WTC11 (cell line): ENCODE results near the gene PLCB2. TPM values are rescaled to one million over a fixed set of nuclear protein-coding genes. Genes with fewer than 3 reads are reported as not detected.

Experiments used
- ATF2 ChIP-seq: sonication (generic); formaldehyde crosslinking; IDR thresholded peaks from 2 replicates; pipeline ENCODE4 v1.8.1; 2022; ENCODE audit warnings: low read depth, missing genetic modification reagents, borderline replicate concordance
- JAZF1 ChIP-seq: fragments of 250-450 bp; sonication (Bioruptor Pico); IDR thresholded peaks from 2 replicates; pipeline ENCODE4 v1.9.0; 2021; ENCODE audit warnings: moderate library complexity, mild to moderate bottlenecking, inconsistent platforms
- NR3C1 ChIP-seq: sonication (generic); formaldehyde crosslinking; conservative IDR thresholded peaks from 2 replicates; pipeline ENCODE4 v1.8.1; 2023; ENCODE audit warnings: low read depth, mild to moderate bottlenecking, missing genetic modification reagents
- SMAD4 ChIP-seq: sonication (generic); formaldehyde crosslinking; IDR thresholded peaks from 2 replicates; pipeline ENCODE4 v1.8.0; 2022; ENCODE audit warnings: mild to moderate bottlenecking, missing genetic modification reagents
- SOX15 ChIP-seq: fragments of 250-450 bp; sonication (Bioruptor Pico); IDR thresholded peaks from 2 replicates; pipeline ENCODE4 v1.9.0; 2021; ENCODE audit warnings: mild to moderate bottlenecking
- STAT6 ChIP-seq: sonication (generic); formaldehyde crosslinking; conservative IDR thresholded peaks from 2 replicates; pipeline ENCODE4 v1.8.1; 2023; ENCODE audit warnings: mild to moderate bottlenecking, low read depth, missing genetic modification reagents, moderate library complexity
- USF1 ChIP-seq: sonication (generic); formaldehyde crosslinking; IDR thresholded peaks from 2 replicates; pipeline ENCODE4 v1.8.0; 2022; ENCODE audit warnings: mild to moderate bottlenecking, missing genetic modification reagents
- USF2 ChIP-seq: sonication (generic); formaldehyde crosslinking; IDR thresholded peaks from 2 replicates; pipeline ENCODE4 v1.8.1; 2023; ENCODE audit warnings: mild to moderate bottlenecking, missing genetic modification reagents, moderate library complexity
- ZBTB43 ChIP-seq: sonication (generic); formaldehyde crosslinking; IDR thresholded peaks from 2 replicates; pipeline ENCODE4 v1.8.1; 2023; ENCODE audit warnings: mild to moderate bottlenecking, missing genetic modification reagents
- ZNF219 ChIP-seq: sonication (generic); formaldehyde crosslinking; IDR thresholded peaks from 2 replicates; pipeline ENCODE4 v1.8.0; 2023; ENCODE audit warnings: missing genetic modification reagents, mild to moderate bottlenecking, borderline replicate concordance
- ZNF671 ChIP-seq: fragments of 250-450 bp; sonication (Bioruptor Pico); IDR thresholded peaks from 2 replicates; pipeline ENCODE4 v1.8.0; 2021; ENCODE audit warnings: mild to moderate bottlenecking
- total RNA-seq: library from RNA; stranded (reverse); gene quantifications from 3 replicates; pipeline ENCODE4 v1.2.3, GENCODE V29; 2021
- TF ChIP-seq, protein P1 (sequence below): sonication (generic); formaldehyde crosslinking; IDR thresholded peaks from 2 replicates; pipeline ENCODE4 v1.8.0; 2023; ENCODE audit warnings: missing genetic modification reagents, mild to moderate bottlenecking, borderline replicate concordance
- TF ChIP-seq, protein P2 (sequence below): sonication (generic); formaldehyde crosslinking; IDR thresholded peaks from 2 replicates; pipeline ENCODE4 v1.8.1; 2022; ENCODE audit warnings: mild to moderate bottlenecking, moderate library complexity, missing genetic modification reagents

PLCB2 gene
- total RNA-seq, 1 experiment from 2014 or later = 15.2 TPM

DNA sequence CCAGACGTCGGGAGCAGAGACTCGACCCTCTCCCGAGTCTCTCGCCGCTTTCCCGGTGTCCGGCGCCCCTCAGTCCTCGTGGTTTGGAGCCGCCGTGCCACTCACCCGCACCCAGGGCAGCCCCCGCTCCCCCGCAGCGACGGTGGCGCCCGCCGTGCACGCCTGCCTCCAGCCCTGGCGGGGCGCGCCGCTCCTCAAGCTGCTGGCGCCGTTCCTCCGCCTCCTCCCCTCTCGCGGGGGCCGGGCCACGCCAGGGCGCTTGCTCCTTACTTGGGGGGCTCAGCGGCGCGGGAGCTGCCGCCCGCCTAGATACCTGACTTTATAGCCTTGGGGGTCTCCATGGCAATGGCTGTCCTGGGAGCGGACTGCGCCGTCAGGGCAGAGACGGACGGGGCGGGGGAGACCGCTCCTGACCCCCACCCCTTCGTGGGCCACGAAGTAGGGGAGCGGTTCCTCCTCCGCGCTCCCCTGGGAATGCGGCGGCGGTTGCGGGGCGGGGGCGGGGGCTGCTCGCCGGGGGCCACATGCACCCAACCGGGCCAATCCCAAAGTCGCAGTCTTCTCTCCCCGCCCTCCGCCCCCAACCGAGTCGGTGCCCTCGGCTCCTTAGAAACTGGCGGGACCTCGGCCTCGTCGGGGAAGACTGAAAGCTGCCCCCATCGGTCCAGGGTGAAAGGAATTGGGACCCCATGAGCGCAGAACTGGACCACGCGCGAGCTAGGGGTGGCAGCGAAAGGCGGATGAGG is 24.7 kb downstream of the PLCB2 start, which contains the start of gene ANKRD63 (continued):
- TF ChIP-seq, protein P1, sequence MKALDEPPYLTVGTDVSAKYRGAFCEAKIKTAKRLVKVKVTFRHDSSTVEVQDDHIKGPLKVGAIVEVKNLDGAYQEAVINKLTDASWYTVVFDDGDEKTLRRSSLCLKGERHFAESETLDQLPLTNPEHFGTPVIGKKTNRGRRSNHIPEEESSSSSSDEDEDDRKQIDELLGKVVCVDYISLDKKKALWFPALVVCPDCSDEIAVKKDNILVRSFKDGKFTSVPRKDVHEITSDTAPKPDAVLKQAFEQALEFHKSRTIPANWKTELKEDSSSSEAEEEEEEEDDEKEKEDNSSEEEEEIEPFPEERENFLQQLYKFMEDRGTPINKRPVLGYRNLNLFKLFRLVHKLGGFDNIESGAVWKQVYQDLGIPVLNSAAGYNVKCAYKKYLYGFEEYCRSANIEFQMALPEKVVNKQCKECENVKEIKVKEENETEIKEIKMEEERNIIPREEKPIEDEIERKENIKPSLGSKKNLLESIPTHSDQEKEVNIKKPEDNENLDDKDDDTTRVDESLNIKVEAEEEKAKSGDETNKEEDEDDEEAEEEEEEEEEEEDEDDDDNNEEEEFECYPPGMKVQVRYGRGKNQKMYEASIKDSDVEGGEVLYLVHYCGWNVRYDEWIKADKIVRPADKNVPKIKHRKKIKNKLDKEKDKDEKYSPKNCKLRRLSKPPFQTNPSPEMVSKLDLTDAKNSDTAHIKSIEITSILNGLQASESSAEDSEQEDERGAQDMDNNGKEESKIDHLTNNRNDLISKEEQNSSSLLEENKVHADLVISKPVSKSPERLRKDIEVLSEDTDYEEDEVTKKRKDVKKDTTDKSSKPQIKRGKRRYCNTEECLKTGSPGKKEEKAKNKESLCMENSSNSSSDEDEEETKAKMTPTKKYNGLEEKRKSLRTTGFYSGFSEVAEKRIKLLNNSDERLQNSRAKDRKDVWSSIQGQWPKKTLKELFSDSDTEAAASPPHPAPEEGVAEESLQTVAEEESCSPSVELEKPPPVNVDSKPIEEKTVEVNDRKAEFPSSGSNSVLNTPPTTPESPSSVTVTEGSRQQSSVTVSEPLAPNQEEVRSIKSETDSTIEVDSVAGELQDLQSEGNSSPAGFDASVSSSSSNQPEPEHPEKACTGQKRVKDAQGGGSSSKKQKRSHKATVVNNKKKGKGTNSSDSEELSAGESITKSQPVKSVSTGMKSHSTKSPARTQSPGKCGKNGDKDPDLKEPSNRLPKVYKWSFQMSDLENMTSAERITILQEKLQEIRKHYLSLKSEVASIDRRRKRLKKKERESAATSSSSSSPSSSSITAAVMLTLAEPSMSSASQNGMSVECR (CRISPR knock-in tag) = no peak
- no peak for TF ChIP-seq ZNF671 (CRISPR knock-in tag)
- TF ChIP-seq SOX15 (CRISPR knock-in tag) = no peak
- TF ChIP-seq ZNF219 (CRISPR knock-in tag) = no peak
- TF ChIP-seq NR3C1 (CRISPR knock-in tag) = no peak
- no peak for TF ChIP-seq JAZF1 (CRISPR knock-in tag)
- TF ChIP-seq ZBTB43 (CRISPR knock-in tag) = no peak
- no peak for TF ChIP-seq ATF2 (CRISPR knock-in tag)
- no peak for TF ChIP-seq SMAD4
- no peak for TF ChIP-seq USF1
- no peak for TF ChIP-seq STAT6 (CRISPR knock-in tag)
- TF ChIP-seq USF2 (CRISPR knock-in tag) = no peak
- TF ChIP-seq, protein P2, sequence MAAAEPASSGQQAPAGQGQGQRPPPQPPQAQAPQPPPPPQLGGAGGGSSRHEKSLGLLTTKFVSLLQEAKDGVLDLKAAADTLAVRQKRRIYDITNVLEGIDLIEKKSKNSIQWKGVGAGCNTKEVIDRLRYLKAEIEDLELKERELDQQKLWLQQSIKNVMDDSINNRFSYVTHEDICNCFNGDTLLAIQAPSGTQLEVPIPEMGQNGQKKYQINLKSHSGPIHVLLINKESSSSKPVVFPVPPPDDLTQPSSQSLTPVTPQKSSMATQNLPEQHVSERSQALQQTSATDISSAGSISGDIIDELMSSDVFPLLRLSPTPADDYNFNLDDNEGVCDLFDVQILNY (CRISPR knock-in tag) = no peak; the same call in 1 of the 2 replicates
